NCI-H2196 (cell line): ENCODE results near the gene DDB1.
"Not testable (repeated sequence)": the region's sequence is repeated elsewhere in the genome, so short reads cannot be mapped to it uniquely, and the experiment has no call there.

Source experiments
- DNase-seq: peaks from one replicate; lab custom pipeline; 2025; ENCODE audit not compliant: unreplicated experiment; lab: John Stamatoyannopoulos, UW

The DDB1 gene

GRCh38 chr11:61272731-61273130, 60.2 kb downstream of the DDB1 start:
- DNase-seq = no peak

GRCh38 chr11:61270354-61271076, 62.4 kb downstream of the DDB1 start:
- DNase-seq = no peak

GRCh38 chr11:61268588-61269250, 64.2 kb downstream of the DDB1 start:
- no peak for DNase-seq

- DNase-seq = no peak
Measured at GRCh38 chr11:61267437-61267841, 65.5 kb downstream of the DDB1 start.

GRCh38 chr11:61266602-61267001, 66.3 kb downstream of the DDB1 start:
- DNase-seq = no peak

- no peak for DNase-seq
Measured at GRCh38 chr11:61265357-61265756, 67.5 kb downstream of the DDB1 start.

- no peak for DNase-seq
Measured at GRCh38 chr11:61264795-61265194, 68.1 kb downstream of the DDB1 start.

- DNase-seq = no peak
Measured at GRCh38 chr11:61264371-61264770, 68.5 kb downstream of the DDB1 start.

GRCh38 chr11:61259363-61259762, 73.5 kb downstream of the DDB1 start:
- DNase-seq = no peak

- no peak for DNase-seq
Measured at GRCh38 chr11:61258546-61258945, 74.4 kb downstream of the DDB1 start.

GRCh38 chr11:61256710-61257482, 76.0 kb downstream of the DDB1 start:
- DNase-seq = no peak

- peak; percentile 53 for DNase-seq
Measured at GRCh38 chr11:61254403-61255025, 78.4 kb downstream of the DDB1 start.

GRCh38 chr11:61252332-61252731, 80.6 kb downstream of the DDB1 start:
- DNase-seq = not testable (repeated sequence)

GRCh38 chr11:61250796-61251765, 81.8 kb downstream of the DDB1 start:
- not testable (repeated sequence) for DNase-seq
